Iris pigment epithelial cell (primary cell): ENCODE measurements around the gene PLIN5.
A peak's percentile ranks its signal among the peaks of the same experiment; 100 is the strongest.
"Not testable (repeated sequence)": the region's sequence is repeated elsewhere in the genome, so short reads cannot be mapped to it uniquely, and the experiment has no call there.

Experiments
- DNase-seq: peaks from one replicate; pipeline ENCODE4 v3.0.0-alpha.2; 2011; ENCODE audit warnings: low read depth

PLIN5 gene

GRCh38 chr19:4542896-4543841 is 8.1 kb upstream of the PLIN5 start:
- no peak for DNase-seq

DNA sequence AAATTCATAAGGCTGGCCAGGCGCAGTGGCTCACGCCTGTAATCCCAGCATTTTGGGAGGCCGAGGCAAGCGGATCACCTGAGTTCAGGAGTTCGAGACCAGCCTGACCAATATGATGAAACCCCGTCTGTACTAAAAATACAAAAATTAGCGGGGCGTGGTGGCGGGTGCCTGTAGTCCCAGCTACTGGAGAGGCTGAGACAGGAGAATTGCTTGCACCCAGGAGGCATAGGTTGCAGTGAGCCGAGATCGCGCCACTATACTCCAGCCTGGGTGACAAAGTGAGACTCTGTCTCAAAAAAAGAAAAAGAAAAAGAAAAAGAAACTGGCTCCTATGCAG is 6.8 kb upstream of the PLIN5 start:
- not testable (repeated sequence) for DNase-seq

GRCh38 chr19:4541114-4541805 is 6.2 kb upstream of the PLIN5 start:
- DNase-seq = no peak

- peak; percentile 28 for DNase-seq
These were observed 4.9 kb upstream of the PLIN5 start, which contains the start of gene LRG1 for GRCh38 chr19:4539693-4540581. Gene LRG1 (minus strand): TSS chr19:4540036. CDS start chr19:4540013, 23 bp downstream.

- DNase-seq = no peak
These were observed 4.2 kb upstream of the PLIN5 start for GRCh38 chr19:4539169-4539692.

DNA sequence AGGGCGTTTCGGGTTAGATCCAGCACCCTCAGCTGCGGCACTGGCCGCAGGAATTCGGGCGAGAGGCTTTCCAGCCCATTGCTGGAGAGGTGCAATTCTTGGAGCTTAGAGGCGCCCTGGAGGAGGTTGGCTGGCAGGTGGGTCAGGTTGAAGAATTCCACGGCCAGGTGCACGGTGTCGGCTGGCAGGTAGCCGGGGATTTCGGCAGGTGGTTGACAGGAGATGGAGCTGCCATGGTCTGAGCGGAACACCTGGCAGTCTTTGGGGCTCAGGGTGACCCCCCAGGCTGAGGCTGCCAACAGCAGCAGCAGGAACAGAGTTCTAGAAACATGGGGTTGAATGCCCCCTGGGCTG is 3.6 kb upstream of the PLIN5 start:
- no peak for DNase-seq

DNA sequence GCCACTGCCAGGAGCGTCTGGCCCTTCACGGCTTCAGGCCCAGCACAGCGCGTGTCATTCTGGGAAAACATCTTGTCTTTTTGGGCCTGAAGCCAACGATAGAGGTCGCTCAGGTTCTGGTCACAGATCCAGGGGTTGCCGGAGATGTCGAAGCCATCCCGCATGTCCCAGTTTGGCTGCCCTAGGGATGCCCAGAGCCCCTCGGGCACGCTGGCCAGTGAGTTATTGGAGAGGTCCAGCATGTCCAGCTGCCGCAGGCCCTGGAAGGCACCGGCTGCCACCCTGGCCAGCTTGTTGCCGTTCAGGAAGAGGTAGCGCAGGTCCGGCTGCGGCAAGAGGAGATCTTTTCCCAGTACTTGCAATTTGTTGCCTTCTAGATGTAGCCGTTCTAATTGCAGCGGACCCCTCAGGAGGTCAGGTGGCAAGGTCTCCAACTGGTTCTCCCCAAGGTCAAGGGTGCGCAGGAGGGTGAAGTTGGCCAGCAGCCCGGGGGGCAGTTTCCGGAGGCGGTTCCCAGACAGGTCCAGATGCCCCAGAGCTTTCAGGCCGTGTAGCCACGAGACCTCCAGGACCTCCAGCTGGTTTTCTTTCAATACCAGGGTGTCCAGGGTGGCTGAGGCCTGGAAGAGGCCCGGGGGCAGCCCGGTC is 3.1 kb upstream of the PLIN5 start:
- DNase-seq = no peak

GRCh38 chr19:4536798-4537197 is 1.8 kb upstream of the PLIN5 start:
- no peak for DNase-seq

DNA sequence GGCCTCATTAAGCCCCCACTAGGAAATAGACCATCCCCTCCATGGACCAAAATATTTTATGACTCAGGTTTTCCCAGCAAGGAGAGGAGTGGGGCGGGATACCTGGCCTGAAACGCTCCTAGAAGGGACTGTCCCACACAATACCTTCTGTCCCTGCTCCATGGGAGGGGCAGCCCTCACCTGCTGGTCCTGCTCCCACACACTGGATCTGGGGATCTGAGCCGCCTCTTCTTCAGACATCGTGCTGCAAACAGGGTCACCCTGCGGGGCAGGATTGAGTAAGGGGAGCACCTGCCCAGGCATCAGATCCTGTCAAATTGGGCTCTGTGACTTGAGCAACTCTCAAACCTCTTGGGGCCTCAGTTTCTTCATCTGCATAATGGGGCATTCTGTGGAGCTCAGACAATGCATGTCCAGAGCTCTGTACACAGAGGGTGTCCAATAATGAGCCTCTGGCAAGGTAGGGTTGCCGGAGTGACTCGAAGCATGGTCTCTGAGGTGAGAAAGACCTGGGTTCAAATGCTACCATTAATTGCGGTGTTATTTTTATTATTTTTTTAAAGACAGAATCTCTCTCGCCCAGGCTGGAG is 1.1 kb downstream of the PLIN5 start:
- no peak for DNase-seq

DNA sequence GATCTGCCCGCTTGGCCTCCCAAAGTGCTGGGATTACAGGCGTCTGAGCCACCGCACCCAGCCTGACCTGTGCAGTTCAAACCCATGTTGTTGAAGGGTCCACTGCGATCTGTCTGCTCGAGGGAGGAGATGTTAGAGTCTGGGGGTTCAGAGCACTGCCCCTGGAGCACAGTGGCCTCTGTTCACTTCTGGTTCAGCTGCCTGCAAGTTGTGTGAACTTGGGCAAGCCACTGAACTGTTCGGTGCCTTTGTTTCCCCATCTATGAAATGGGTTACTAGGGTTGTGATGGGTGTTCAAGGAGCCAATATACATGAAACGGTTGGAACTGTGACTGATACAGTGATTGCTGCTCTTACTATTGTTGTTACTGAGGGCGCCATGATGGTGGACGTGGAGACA is 1.7 kb downstream of the PLIN5 start:
- DNase-seq = no peak

DNA sequence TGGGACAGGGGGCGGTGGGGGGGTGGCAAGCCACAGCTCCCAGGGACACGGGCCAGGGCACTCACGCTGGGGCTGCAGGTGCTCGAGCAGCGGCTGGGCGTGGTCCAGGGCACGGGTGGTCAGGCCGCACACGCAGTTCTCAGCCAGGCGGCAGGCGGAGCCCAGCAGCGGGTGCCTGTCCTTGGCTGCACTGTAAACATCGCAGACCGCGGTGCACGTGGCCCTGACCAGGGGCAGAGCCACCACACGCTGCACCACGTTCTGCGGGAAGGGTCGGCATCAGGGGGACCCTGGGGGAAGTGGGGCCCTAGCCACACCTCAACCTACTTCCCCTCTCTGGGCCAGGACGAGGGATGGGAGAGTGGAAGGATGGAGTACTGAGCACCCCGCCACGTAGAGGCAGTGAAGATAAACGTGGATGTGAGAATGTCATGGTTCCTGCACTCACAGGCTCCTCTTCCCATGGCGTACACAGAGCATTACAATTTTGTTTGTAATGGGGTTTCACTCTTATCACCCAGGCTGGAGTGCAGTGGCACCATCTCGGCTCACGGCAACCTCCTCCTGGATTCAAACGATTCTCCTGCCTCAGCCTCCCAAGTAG is 3.4 kb downstream of the PLIN5 start:
- DNase-seq = no peak

- DNase-seq = no peak
These were observed 5.0 kb downstream of the PLIN5 start for GRCh38 chr19:4529924-4530522.

- DNase-seq = no peak
These were observed 6.2 kb downstream of the PLIN5 start for GRCh38 chr19:4528843-4529242.

GRCh38 chr19:4527377-4527776 is 7.6 kb downstream of the PLIN5 start:
- not testable (repeated sequence) for DNase-seq

DNA sequence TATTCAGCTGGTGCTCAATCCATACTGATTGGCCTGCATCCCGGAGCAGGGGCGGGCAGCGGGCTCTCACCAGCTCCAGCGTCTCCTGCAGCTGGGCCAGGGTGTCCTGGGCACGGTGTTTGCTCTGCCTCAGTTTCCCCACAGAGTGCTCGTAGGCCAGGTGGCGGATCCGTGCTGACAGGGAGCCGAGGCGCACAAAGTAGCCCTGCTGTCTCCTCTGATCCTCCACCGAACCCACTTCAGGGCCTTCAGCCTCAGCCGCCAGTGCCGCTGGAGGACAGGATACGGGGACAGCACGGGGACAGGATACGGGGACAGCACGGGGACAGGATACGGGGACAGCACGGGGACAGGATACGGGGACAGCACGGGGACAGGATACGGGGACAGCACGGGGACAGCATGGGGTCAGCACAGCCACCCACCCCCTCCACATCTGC is 9.4 kb downstream of the PLIN5 start:
- DNase-seq = no peak

GRCh38 chr19:4524808-4525562 is 10.0 kb downstream of the PLIN5 start:
- DNase-seq = peak; percentile 27

- no peak for DNase-seq
These were observed 11.5 kb downstream of the PLIN5 start for GRCh38 chr19:4523306-4524110.

DNA sequence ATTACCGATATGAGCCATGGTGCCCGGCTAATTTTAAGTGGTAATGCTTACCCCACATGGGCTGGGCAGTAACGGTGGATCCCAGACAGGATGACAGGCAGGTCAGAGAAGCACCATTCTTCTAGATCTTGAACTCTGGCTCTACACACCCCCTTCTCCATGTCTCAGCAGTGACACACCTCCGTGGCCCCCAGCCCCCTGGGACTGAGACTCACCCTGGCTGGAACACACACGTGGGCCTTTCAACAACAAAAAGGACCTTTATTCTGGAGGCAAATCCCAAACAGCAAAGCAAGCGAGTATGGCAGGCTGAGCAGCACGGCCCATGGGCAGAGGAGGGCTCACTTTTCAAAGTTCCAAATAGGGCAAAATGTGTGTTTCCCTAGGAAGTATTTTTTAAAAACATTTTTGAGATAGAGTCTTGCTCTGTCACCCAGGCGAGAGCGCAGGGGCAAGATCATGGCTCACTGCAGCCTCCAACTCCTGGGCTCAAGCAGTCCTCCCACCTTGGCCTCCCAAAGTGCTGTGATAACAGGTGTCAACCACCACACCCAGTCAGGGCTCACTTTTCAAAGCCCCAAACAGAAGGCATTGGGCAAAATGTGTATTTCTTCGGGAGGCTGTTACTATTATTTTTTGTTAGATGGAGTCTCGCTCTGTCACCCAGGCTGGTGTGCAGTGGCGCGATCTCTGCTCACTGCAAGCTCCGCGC is 12.6 kb downstream of the PLIN5 start:
- DNase-seq = no peak
